Neural progenitor cell (in vitro differentiated cells): Measurements from ENCODE around the gene TMEM119. TPM values are rescaled to one million over a fixed set of nuclear protein-coding genes. Genes with fewer than 3 reads are reported as not detected.

Experiments
- DNase-seq: peaks from one replicate; pipeline ENCODE4 v3.0.0-alpha.2; 2016; ENCODE audit warnings: low spot score
- H2AFZ ChIP-seq: fragments of 200-600 bp; sonication (generic); replicated peaks from 2 replicates; pipeline ENCODE4 v1.6.1; 2016; ENCODE audit warnings: antibody characterized with exemption
- H3F3A ChIP-seq: fragments of 200-600 bp; sonication (generic); 2 replicates; pipeline ENCODE4 v1.6.1; 2016; ENCODE audit warnings: antibody characterized with exemption, low read depth
- H3K27ac ChIP-seq: fragments of 200-600 bp; sonication (generic); 2 replicates; pipeline ENCODE4 v1.5.1; 2016; ENCODE audit warnings: mild to moderate bottlenecking
- H3K27me3 ChIP-seq: fragments of 200-600 bp; sonication (generic); 2 replicates; pipeline ENCODE4 v1.6.1; 2016; ENCODE audit warnings: mild to moderate bottlenecking, moderate library complexity
- H3K36me3 ChIP-seq: fragments of 200-600 bp; sonication (generic); 2 replicates; pipeline ENCODE4 v1.5.1; 2016
- H3K4me1 ChIP-seq: fragments of 200-600 bp; sonication (generic); 2 replicates; pipeline ENCODE4 v1.6.1; 2016; ENCODE audit warnings: mixed run types
- H3K4me2 ChIP-seq: fragments of 200-600 bp; sonication (generic); 2 replicates; pipeline ENCODE4 v1.6.1; 2016
- H3K4me3 ChIP-seq: fragments of 200-600 bp; sonication (generic); 2 replicates; pipeline ENCODE4 v1.5.1; 2016
- H3K79me2 ChIP-seq: fragments of 200-600 bp; sonication (generic); 2 replicates; pipeline ENCODE4 v1.6.1; 2016; ENCODE audit warnings: low read depth
- H3K9ac ChIP-seq: fragments of 200-600 bp; sonication (generic); 2 replicates; pipeline ENCODE4 v1.6.1; 2016
- H3K9me3 ChIP-seq: fragments of 200-600 bp; sonication (generic); 2 replicates; pipeline ENCODE4 v1.5.1; 2016; ENCODE audit warnings: low read depth
- H4K20me1 ChIP-seq: fragments of 200-600 bp; sonication (generic); 2 replicates; pipeline ENCODE4 v1.6.1; 2016; ENCODE audit warnings: low read depth
- H3K27ac Mint-ChIP-seq: 3 replicates; pipeline ENCODE4 v1.8.0; 2021; ENCODE audit warnings: mixed read lengths
- H3K27me3 Mint-ChIP-seq: 2 replicates; pipeline ENCODE4 v1.8.0; 2022; ENCODE audit warnings: low read depth, mild to moderate bottlenecking, inconsistent platforms, moderate library complexity, mixed read lengths; ENCODE audit not compliant: insufficient read depth
- H3K36me3 Mint-ChIP-seq: 3 replicates; pipeline ENCODE4 v1.8.0; 2021; ENCODE audit warnings: mixed read lengths
- H3K4me1 Mint-ChIP-seq: 3 replicates; pipeline ENCODE4 v1.8.0; 2021; ENCODE audit warnings: mixed read lengths
- H3K4me3 Mint-ChIP-seq: 3 replicates; pipeline ENCODE4 v1.8.0; 2021; ENCODE audit warnings: mild to moderate bottlenecking, moderate library complexity, mixed read lengths
- H3K9me3 Mint-ChIP-seq: 3 replicates; pipeline ENCODE4 v1.8.0; 2020; ENCODE audit warnings: mixed read lengths
- CTCF ChIP-seq: fragments of 200-600 bp; sonication (generic); IDR thresholded peaks from 2 replicates; pipeline ENCODE4 v1.5.1; 2017; ENCODE audit warnings: antibody characterized with exemption, mild to moderate bottlenecking
- EZH2 ChIP-seq: fragments of 200-600 bp; sonication (generic); IDR thresholded peaks from 2 replicates; pipeline ENCODE4 v1.6.1; 2017; ENCODE audit warnings: antibody characterized with exemption, mild to moderate bottlenecking, moderate library complexity
- EZH2phosphoT487 ChIP-seq: fragments of 200-600 bp; sonication (generic); IDR thresholded peaks from 2 replicates; pipeline ENCODE4 v1.6.1; 2017; ENCODE audit warnings: antibody characterized with exemption
- total RNA-seq: library from RNA; depleted of rRNA; stranded (reverse); fragments of >200 nt; gene quantifications from 2 replicates; pipeline ENCODE4 v1.2.3, GENCODE V29; 2015; ENCODE audit warnings: low replicate concordance

Gene TMEM119
- total RNA-seq, 1 donor from 2014 or later, result 0.97 TPM

- H3K4me3 ChIP-seq, result no peak overlapping the region
- H3K4me2 ChIP-seq, result no peak overlapping the region
- no peak overlapping the region for H3K4me3 Mint-ChIP-seq
- no peak overlapping the region for H3K27ac ChIP-seq
- no peaks in the 10 kb centered on the region for H4K20me1 ChIP-seq
- no peaks in the 10 kb centered on the region for H3K36me3 ChIP-seq
- no peaks in the 10 kb centered on the region for H3K79me2 ChIP-seq
- no peak overlapping the region for H2AFZ ChIP-seq
- no peaks in the 10 kb centered on the region for H3K9me3 ChIP-seq
- H3K4me1 Mint-ChIP-seq, result peaks cover 9% of the 10 kb centered on the region
- H3K27ac Mint-ChIP-seq, result no peak overlapping the region
- H3F3A ChIP-seq, result peaks cover 7% of the 10 kb centered on the region
- H3K4me1 ChIP-seq, result no peaks in the 10 kb centered on the region
- H3K36me3 Mint-ChIP-seq, result no peaks in the 10 kb centered on the region
- no peak overlapping the region for H3K9ac ChIP-seq
- no peaks in the 10 kb centered on the region for H3K27me3 ChIP-seq
- DNase-seq, result no peak
- no peak for TF ChIP-seq EZH2phosphoT487
- no peak for TF ChIP-seq CTCF
- no peak for TF ChIP-seq EZH2
- H3K9me3 Mint-ChIP-seq, result no peaks in the 10 kb centered on the region
- peaks cover 24% of the 10 kb centered on the region for H3K27me3 Mint-ChIP-seq
Measured at GRCh38 chr12:108610336-108610815, 12.5 kb upstream of the TMEM119 start.

- no peaks in the 10 kb centered on the region for H3K27me3 ChIP-seq
- H3K36me3 ChIP-seq, result no peaks in the 10 kb centered on the region
- no peak for DNase-seq
- peaks cover 10% of the 10 kb centered on the region for H3K4me1 Mint-ChIP-seq
- H2AFZ ChIP-seq, result no peak overlapping the region
- H3K36me3 Mint-ChIP-seq, result no peaks in the 10 kb centered on the region
- H4K20me1 ChIP-seq, result no peaks in the 10 kb centered on the region
- H3K9ac ChIP-seq, result no peak overlapping the region
- no peak overlapping the region for H3K27ac ChIP-seq
- no peak for TF ChIP-seq CTCF
- TF ChIP-seq EZH2phosphoT487, result no peak
- no peak for TF ChIP-seq EZH2
- H3K79me2 ChIP-seq, result no peaks in the 10 kb centered on the region
- H3K27me3 Mint-ChIP-seq, result peaks cover 24% of the 10 kb centered on the region
- H3F3A ChIP-seq, result peaks cover 12% of the 10 kb centered on the region
- no peaks in the 10 kb centered on the region for H3K9me3 ChIP-seq
- no peak overlapping the region for H3K4me2 ChIP-seq
- no peak overlapping the region for H3K27ac Mint-ChIP-seq
- H3K4me3 Mint-ChIP-seq, result no peak overlapping the region
- no peaks in the 10 kb centered on the region for H3K9me3 Mint-ChIP-seq
- H3K4me1 ChIP-seq, result no peaks in the 10 kb centered on the region
- H3K4me3 ChIP-seq, result no peak overlapping the region
Measured at GRCh38 chr12:108609537-108610335, 11.9 kb upstream of the TMEM119 start.

- Histone ChIP-seq H3K27ac (no peak overlapping the region), H3K9me3 (no peaks in the 10 kb centered on the region), H3K4me1 (no peaks in the 10 kb centered on the region), H3K27me3 (no peaks in the 10 kb centered on the region), H3K4me3 (no peak overlapping the region), H2AFZ (no peak overlapping the region), H3K36me3 (no peaks in the 10 kb centered on the region), H3K79me2 (no peaks in the 10 kb centered on the region), H3K4me2 (no peak overlapping the region), H3F3A (peaks cover 20% of the 10 kb centered on the region), H3K9ac (no peak overlapping the region), H4K20me1 (no peaks in the 10 kb centered on the region)
- H3K4me3 Mint-ChIP-seq, result no peak overlapping the region
- no peak for DNase-seq
- no peaks in the 10 kb centered on the region for H3K36me3 Mint-ChIP-seq
- peaks cover 27% of the 10 kb centered on the region for H3K27me3 Mint-ChIP-seq
- TF ChIP-seq EZH2, result no peak
- TF ChIP-seq EZH2phosphoT487, result no peak
- TF ChIP-seq CTCF, result no peak
- H3K4me1 Mint-ChIP-seq, result peaks cover 16% of the 10 kb centered on the region
- no peaks in the 10 kb centered on the region for H3K9me3 Mint-ChIP-seq
- H3K27ac Mint-ChIP-seq, result no peak overlapping the region
Measured at GRCh38 chr12:108608616-108609015, 10.7 kb upstream of the TMEM119 start.
